Fibroblast of skin of abdomen (primary cell): ENCODE results near the gene KLC1. TPM values are rescaled to one million over a fixed set of nuclear protein-coding genes. Genes with fewer than 3 reads are reported as not detected.
"Not testable (repeated sequence)": the region's sequence is repeated elsewhere in the genome, so short reads cannot be mapped to it uniquely, and the experiment has no call there.

Source experiments
- DNase-seq: peaks from one replicate; pipeline ENCODE4 v3.0.0-alpha.2; 2013
- polyA plus RNA-seq, 2 experiments: library from polyadenylated mRNA; unstranded; fragments of 120-200 nt; gene quantifications; one replicate each; pipeline ENCODE4 v1.2.1, GENCODE V29; 2013; ENCODE audit not compliant: insufficient read length in 2 of 2

Gene KLC1
- polyA plus RNA-seq (2013, experiment 1 of 2; ENCODE audit: insufficient read length) = 96.3 TPM
- 101 TPM for polyA plus RNA-seq (2013, experiment 2 of 2; ENCODE audit: insufficient read length)

GRCh38 chr14:103628684-103629502 lies at the start of gene KLC1:
TSS of gene KLC1 (plus strand) at chr14:103629211. CDS start at chr14:103654565, 25,354 bp downstream.
- peak; percentile 72 for DNase-seq

GRCh38 chr14:103581206-103581605 lies 47.8 kb upstream of the KLC1 start:
- DNase-seq = no peak

- DNase-seq = no peak
These were observed 46.9 kb upstream of the KLC1 start for GRCh38 chr14:103581954-103582703.

- DNase-seq = no peak
These were observed 44.6 kb upstream of the KLC1 start for GRCh38 chr14:103584326-103584915.

- DNase-seq = no peak
These were observed 35.4 kb upstream of the KLC1 start for GRCh38 chr14:103593577-103593976.

- DNase-seq = peak; percentile 67
These were observed 34.7 kb upstream of the KLC1 start for GRCh38 chr14:103594265-103594664.

GRCh38 chr14:103597623-103598377 lies 31.2 kb upstream of the KLC1 start:
- DNase-seq = peak; percentile 84

- no peak for DNase-seq
These were observed 28.5 kb upstream of the KLC1 start for GRCh38 chr14:103600503-103600902.

GRCh38 chr14:103604620-103605019 lies 24.4 kb upstream of the KLC1 start:
- DNase-seq = no peak

GRCh38 chr14:103606963-103607668 lies 21.9 kb upstream of the KLC1 start:
- peak; percentile 97 for DNase-seq

GRCh38 chr14:103607822-103608221 lies 21.2 kb upstream of the KLC1 start:
- no peak for DNase-seq

- DNase-seq = not testable (repeated sequence)
These were observed 19.9 kb upstream of the KLC1 start for GRCh38 chr14:103609081-103609480.

- DNase-seq = no peak
These were observed 17.8 kb upstream of the KLC1 start for GRCh38 chr14:103611215-103611614.

- no peak for DNase-seq
These were observed 15.5 kb upstream of the KLC1 start for GRCh38 chr14:103613517-103613916.

- no peak for DNase-seq
These were observed 12.2 kb upstream of the KLC1 start for GRCh38 chr14:103616635-103617300.

GRCh38 chr14:103619057-103619456 lies 10.0 kb upstream of the KLC1 start:
- DNase-seq = no peak

GRCh38 chr14:103621860-103622259 lies 7.2 kb upstream of the KLC1 start:
- DNase-seq = no peak

GRCh38 chr14:103623308-103623707 lies 5.7 kb upstream of the KLC1 start:
- DNase-seq = no peak

- no peak for DNase-seq
These were observed 5.0 kb upstream of the KLC1 start for GRCh38 chr14:103623883-103624482.

- peak; percentile 55 for DNase-seq
These were observed 4.2 kb upstream of the KLC1 start for GRCh38 chr14:103624860-103625259.
